Muscle layer of colon (tissue), 2 donors: ENCODE data around the gene C4A.
"Not testable (repeated sequence)": the region's sequence is repeated elsewhere in the genome, so short reads cannot be mapped to it uniquely, and the experiment has no call there.

ENCODE experiments used
- H3K27ac ChIP-seq: one replicate; pipeline ENCODE4 v1.7.0; 2013; ENCODE audit warnings: low read depth, mild to moderate bottlenecking, low read length, moderate library complexity
- H3K27me3 ChIP-seq, 2 donors: one replicate each; pipeline ENCODE4 v1.7.0; 2013; ENCODE audit warnings: low read length in 2 of 2, mild to moderate bottlenecking in 2 of 2; ENCODE audit not compliant: insufficient read depth in 2 of 2, control insufficient read depth in 1 of 2
- H3K36me3 ChIP-seq: one replicate; pipeline ENCODE4 v1.7.0; 2013; ENCODE audit warnings: mild to moderate bottlenecking, low read length; ENCODE audit not compliant: insufficient read depth
- H3K4me1 ChIP-seq: one replicate; pipeline ENCODE4 v1.7.0; 2013; ENCODE audit warnings: mild to moderate bottlenecking, low read length; ENCODE audit not compliant: insufficient read depth
- H3K4me3 ChIP-seq, 2 donors: one replicate each; pipeline ENCODE4 v1.7.0; 2013; ENCODE audit warnings: low read length in 2 of 2, low read depth in 1 of 2, mild to moderate bottlenecking in 1 of 2, moderate library complexity in 1 of 2
- H3K9ac ChIP-seq: one replicate; pipeline ENCODE4 v1.7.0; 2013; ENCODE audit warnings: low read length
- H3K9me3 ChIP-seq: one replicate; pipeline ENCODE4 v1.7.0; 2013; ENCODE audit warnings: mild to moderate bottlenecking, low read length
- donor health status: abdominal sarcoma.
- donor health status: Adenocarcinoma of cecum.

Gene C4A

DNA sequence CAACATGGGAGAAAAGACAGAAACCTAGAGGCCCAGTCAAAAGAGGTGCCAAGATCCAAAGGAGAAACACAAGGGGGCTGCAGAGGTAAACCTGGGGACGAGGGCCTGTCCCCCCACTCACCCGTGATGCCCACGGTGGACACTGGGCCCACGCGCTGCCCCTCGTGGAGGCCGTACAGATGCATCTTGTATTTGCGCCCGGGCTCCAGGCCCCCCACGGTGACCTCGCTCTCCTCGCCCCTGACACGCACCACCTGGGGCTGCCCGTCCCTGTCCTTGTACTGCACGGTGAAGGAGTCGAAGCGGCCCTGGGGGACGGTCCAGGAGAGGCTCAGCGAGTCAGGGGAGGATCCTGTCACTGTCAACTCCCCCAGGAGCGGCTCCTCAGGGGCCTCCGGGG lies 67.3 kb downstream of the C4A start:
- H3K4me3 ChIP-seq, H3K27ac ChIP-seq, H3K36me3 ChIP-seq, H3K9me3 ChIP-seq, H3K27me3 ChIP-seq, H3K9ac ChIP-seq: not testable (repeated sequence)
- peaks cover 20% of the 10 kb centered on the region for H3K4me1 ChIP-seq

DNA sequence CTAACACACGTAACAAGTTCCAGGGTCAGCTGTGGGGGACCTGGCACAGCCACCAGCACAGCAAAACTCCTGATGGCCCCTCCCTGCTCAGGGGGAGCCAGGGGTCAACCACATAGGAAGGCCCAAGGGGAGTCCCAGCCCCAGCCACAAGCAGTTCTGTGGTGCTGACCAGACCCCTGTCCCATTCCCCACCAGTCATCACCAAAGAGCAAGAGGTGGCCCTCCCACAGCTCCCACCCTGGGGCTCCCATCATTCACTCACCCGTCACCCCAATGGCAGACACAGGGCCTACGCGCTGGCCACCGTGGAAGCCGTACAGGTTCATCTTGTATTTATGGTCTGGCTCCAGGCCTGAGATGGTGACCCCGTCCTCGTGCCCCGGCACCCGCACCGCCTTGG lies 67.9 kb downstream of the C4A start:
- not testable (repeated sequence) for H3K27me3 ChIP-seq, H3K27ac ChIP-seq, H3K9ac ChIP-seq, H3K36me3 ChIP-seq, H3K4me3 ChIP-seq, H3K9me3 ChIP-seq
- peaks cover 20% of the 10 kb centered on the region for H3K4me1 ChIP-seq

DNA sequence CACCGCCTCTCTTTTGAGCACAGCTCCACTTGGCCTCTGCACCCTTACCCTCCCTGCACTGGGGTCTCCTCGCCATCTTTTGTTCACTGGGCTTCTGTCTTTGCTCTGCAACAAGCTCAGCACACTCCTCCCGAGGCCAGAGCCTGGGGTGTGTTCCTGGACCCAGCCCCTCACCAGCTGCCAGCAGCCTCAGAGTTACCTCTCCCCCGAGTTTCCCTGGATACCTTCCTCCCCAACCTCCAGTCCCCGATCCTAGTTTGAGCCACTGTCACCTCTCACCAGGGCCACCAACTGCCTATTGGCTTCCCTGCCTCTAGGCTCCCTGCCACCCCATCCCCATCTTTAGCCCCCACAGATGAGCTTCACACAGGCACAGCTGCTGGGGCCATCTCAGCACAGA lies 68.7 kb downstream of the C4A start:
- Histone ChIP-seq H3K4me1 (peaks cover 20% of the 10 kb centered on the region), H3K9ac (no peak overlapping the region), H3K36me3 (peaks cover 7% of the 10 kb centered on the region), H3K27me3 (no peaks in the 10 kb centered on the region), H3K27ac (no peak overlapping the region), H3K9me3 (no peaks in the 10 kb centered on the region), H3K4me3 (no peak overlapping the region)
